Measurements from ENCODE around the gene MEF2A.
"Not testable (repeated sequence)": the region's sequence is repeated elsewhere in the genome, so short reads cannot be mapped to it uniquely, and the experiment has no call there.

Gene MEF2A

GRCh38 chr15:99565299-99566156 lies at the start of gene MEF2A:
TSS of gene MEF2A (plus strand) at chr15:99565984. CDS start at chr15:99633120, 67,136 bp downstream.
- Mint-ChIP-seq H3K27me3 (peaks cover 9% of the 10 kb centered on the region), H3K9me3 (no peaks in the 10 kb centered on the region), H3K4me1 (peaks cover 44% of the 10 kb centered on the region), H3K4me3 (peak within 1 kb of the TSS; percentile 92 to 98), H3K27ac (peak within 1 kb of the TSS; percentile 98)
- DNase-seq (peak; percentile 91 to 92), ATAC-seq (peak; percentile 90)

GRCh38 chr15:99518191-99518590 lies 47.6 kb upstream of the MEF2A start:
- Mint-ChIP-seq H3K27me3 (no peaks in the 10 kb centered on the region), H3K4me1 (peaks cover 8% of the 10 kb centered on the region), H3K27ac (no peak overlapping the region), H3K4me3 (no peak overlapping the region), H3K9me3 (no peaks in the 10 kb centered on the region)
- DNase-seq (no peak), ATAC-seq (no peak)

GRCh38 chr15:99519366-99519765 lies 46.4 kb upstream of the MEF2A start:
- not testable (repeated sequence) for H3K9me3 Mint-ChIP-seq, H3K4me3 Mint-ChIP-seq, DNase-seq, ATAC-seq, H3K27ac Mint-ChIP-seq, H3K27me3 Mint-ChIP-seq, H3K4me1 Mint-ChIP-seq

GRCh38 chr15:99522288-99522687 lies 43.5 kb upstream of the MEF2A start:
- Mint-ChIP-seq H3K27me3 (no peaks in the 10 kb centered on the region), H3K4me1 (peaks cover 9% of the 10 kb centered on the region), H3K27ac (no peak overlapping the region), H3K4me3 (no peak overlapping the region), H3K9me3 (peaks cover 12% of the 10 kb centered on the region in 2 donors)
- ATAC-seq (no peak), DNase-seq (no peak)

- Mint-ChIP-seq H3K27me3 (no peaks in the 10 kb centered on the region), H3K27ac (no peak overlapping the region), H3K4me3 (no peak overlapping the region), H3K9me3 (peaks cover 24 to 25% of the 10 kb centered on the region in 2 donors), H3K4me1 (peaks cover 9% of the 10 kb centered on the region)
- ATAC-seq (no peak), DNase-seq (no peak)
Measured at GRCh38 chr15:99526176-99526575, 39.6 kb upstream of the MEF2A start.

GRCh38 chr15:99526671-99527070 lies 39.1 kb upstream of the MEF2A start:
- Mint-ChIP-seq H3K4me3 (no peak overlapping the region), H3K27ac (no peak overlapping the region)

GRCh38 chr15:99536422-99537040 lies 29.3 kb upstream of the MEF2A start:
- Mint-ChIP-seq H3K9me3 (peaks cover 0 to 6% of the 10 kb centered on the region in 2 donors), H3K4me1 (no peaks in the 10 kb centered on the region), H3K27me3 (no peaks in the 10 kb centered on the region), H3K4me3 (no peak overlapping the region), H3K27ac (no peak overlapping the region)
- ATAC-seq (no peak), DNase-seq (no peak)

More at GRCh38 chr15:99526671-99527070, 39.1 kb upstream of the MEF2A start:
- peaks cover 9% of the 10 kb centered on the region for H3K4me1 Mint-ChIP-seq
- H3K27me3 Mint-ChIP-seq: no peaks in the 10 kb centered on the region
- H3K9me3 Mint-ChIP-seq: peaks cover 24 to 25% of the 10 kb centered on the region in 2 donors
- no peak for DNase-seq
- no peak for ATAC-seq

GRCh38 chr15:99537344-99537743 lies 28.4 kb upstream of the MEF2A start:
- no peaks in the 10 kb centered on the region for H3K27me3 Mint-ChIP-seq
- peaks cover 0 to 4% of the 10 kb centered on the region in 2 donors for H3K9me3 Mint-ChIP-seq
- no peak overlapping the region for H3K27ac Mint-ChIP-seq
- H3K4me1 Mint-ChIP-seq: no peaks in the 10 kb centered on the region
- ATAC-seq (no peak), DNase-seq (no peak)
- no peak overlapping the region for H3K4me3 Mint-ChIP-seq

- H3K4me1 Mint-ChIP-seq: no peaks in the 10 kb centered on the region
- H3K4me3 Mint-ChIP-seq: no peak overlapping the region
- no peaks in the 10 kb centered on the region for H3K27me3 Mint-ChIP-seq
- H3K27ac Mint-ChIP-seq: no peak overlapping the region
- no peak for ATAC-seq
- no peak for DNase-seq
- H3K9me3 Mint-ChIP-seq: no peaks in the 10 kb centered on the region
Measured at GRCh38 chr15:99538261-99538660, 27.5 kb upstream of the MEF2A start.

GRCh38 chr15:99542828-99543227 lies 23.0 kb upstream of the MEF2A start:
- DNase-seq (no peak), ATAC-seq (no peak)
- no peak overlapping the region for H3K4me3 Mint-ChIP-seq
- no peaks in the 10 kb centered on the region for H3K27me3 Mint-ChIP-seq
- no peaks in the 10 kb centered on the region for H3K9me3 Mint-ChIP-seq
- peak overlapping the region in 1 of 2 donors; percentile 23 for H3K27ac Mint-ChIP-seq
- H3K4me1 Mint-ChIP-seq: no peaks in the 10 kb centered on the region

- no peak overlapping the region for H3K4me3 Mint-ChIP-seq
- H3K27ac Mint-ChIP-seq: no peak overlapping the region
- ATAC-seq (no peak), DNase-seq (no peak)
- no peaks in the 10 kb centered on the region for H3K9me3 Mint-ChIP-seq
- peaks cover 11% of the 10 kb centered on the region for H3K4me1 Mint-ChIP-seq
- H3K27me3 Mint-ChIP-seq: no peaks in the 10 kb centered on the region
Measured at GRCh38 chr15:99545605-99546004, 20.2 kb upstream of the MEF2A start.

- no peak overlapping the region for H3K4me3 Mint-ChIP-seq
- peaks cover 11% of the 10 kb centered on the region for H3K4me1 Mint-ChIP-seq
- no peaks in the 10 kb centered on the region for H3K9me3 Mint-ChIP-seq
- ATAC-seq (no peak), DNase-seq (no peak)
- no peak overlapping the region for H3K27ac Mint-ChIP-seq
- H3K27me3 Mint-ChIP-seq: no peaks in the 10 kb centered on the region
Measured at GRCh38 chr15:99546441-99547100, 19.2 kb upstream of the MEF2A start.

GRCh38 chr15:99547517-99547916 lies 18.3 kb upstream of the MEF2A start:
- DNase-seq (no peak), ATAC-seq (no peak)
- H3K27me3 Mint-ChIP-seq: no peaks in the 10 kb centered on the region
- H3K27ac Mint-ChIP-seq: no peak overlapping the region
- H3K4me1 Mint-ChIP-seq: peaks cover 11% of the 10 kb centered on the region
- H3K4me3 Mint-ChIP-seq: no peak overlapping the region
- H3K9me3 Mint-ChIP-seq: no peaks in the 10 kb centered on the region

- Mint-ChIP-seq H3K4me1 (peaks cover 11% of the 10 kb centered on the region), H3K27ac (no peak overlapping the region), H3K27me3 (peaks cover 7% of the 10 kb centered on the region), H3K4me3 (no peak overlapping the region), H3K9me3 (no peaks in the 10 kb centered on the region)
- peak; percentile 98 for ATAC-seq
- DNase-seq: peak in 1 of 2 donors; percentile 41
Measured at GRCh38 chr15:99550077-99550476, 15.7 kb upstream of the MEF2A start.

GRCh38 chr15:99552111-99552510 lies 13.7 kb upstream of the MEF2A start:
- Mint-ChIP-seq H3K4me1 (peaks cover 18% of the 10 kb centered on the region), H3K27me3 (peaks cover 7% of the 10 kb centered on the region), H3K27ac (no peak overlapping the region), H3K9me3 (no peaks in the 10 kb centered on the region), H3K4me3 (no peak overlapping the region)
- ATAC-seq: no peak
- DNase-seq: no peak

All from stimulated activated naive CD8-positive, alpha-beta T cell treated with anti-CD3 and anti-CD28 coated beads, Interleukin-15, amount 100 ng/mL, for 72 hours (primary cell).